ENCODE data around the gene MOCOS.

GRCh38 chr18:36295214-36295613, 107.9 kb downstream of the MOCOS start:
- TF ChIP-seq CTCF (conservative IDR thresholded peaks at IDR 0.05 in 1 of 2, IDR thresholded peaks at IDR 0.05 in 1 of 2; ENCODE audit: extremely low read depth in 1 of 2, insufficient read depth in 1 of 2, low read depth in 1 of 2, low read length in 2 of 2) = no peak
- no peak for TF ChIP-seq EZH2 (IDR thresholded peaks at IDR 0.05; ENCODE audit: borderline replicate concordance, low read length)

Data from mammary epithelial cell (primary cell).